Neural crest cell (in vitro differentiated cells): Measurements from ENCODE around the gene BSND. TPM values are rescaled to one million over a fixed set of nuclear protein-coding genes. Genes with fewer than 3 reads are reported as not detected.

Experiments
- DNase-seq: peaks from one replicate; pipeline ENCODE4 v3.0.0; 2021; ENCODE audit warnings: low read depth, mixed read lengths, low spot score
- H3K27ac Mint-ChIP-seq: one replicate; pipeline ENCODE4 v1.8.0; 2021; ENCODE audit warnings: mild to moderate bottlenecking, mixed read lengths; ENCODE audit not compliant: unreplicated experiment
- H3K27me3 Mint-ChIP-seq: 2 replicates; pipeline ENCODE4 v1.8.0; 2021; ENCODE audit warnings: low read depth, mild to moderate bottlenecking, mixed read lengths
- H3K36me3 Mint-ChIP-seq: 2 replicates; pipeline ENCODE4 v1.8.0; 2021; ENCODE audit warnings: low read depth, mild to moderate bottlenecking, mixed read lengths
- H3K4me1 Mint-ChIP-seq: 2 replicates; pipeline ENCODE4 v1.8.0; 2021; ENCODE audit warnings: mixed read lengths
- H3K4me3 Mint-ChIP-seq: one replicate; pipeline ENCODE4 v1.8.0; 2021; ENCODE audit warnings: mild to moderate bottlenecking, mixed read lengths
- H3K9me3 Mint-ChIP-seq: 2 replicates; pipeline ENCODE4 v1.8.0; 2021; ENCODE audit warnings: mixed read lengths
- total RNA-seq: library from RNA; stranded (reverse); gene quantifications from 2 replicates; pipeline ENCODE4 v1.2.1, GENCODE V29; 2021
- TF ChIP-seq, protein P1 (sequence below): fragments of 200-600 bp; sonication (generic); conservative IDR thresholded peaks from 2 replicates; pipeline ENCODE4 v1.5.0; 2021; ENCODE audit warnings: antibody characterized with exemption, mild to moderate bottlenecking

The BSND gene
- total RNA-seq, 1 donor from 2014 or later = not detected

- H3K27me3 Mint-ChIP-seq = peaks cover 23% of the 10 kb centered on the region
- TF ChIP-seq, protein P1, sequence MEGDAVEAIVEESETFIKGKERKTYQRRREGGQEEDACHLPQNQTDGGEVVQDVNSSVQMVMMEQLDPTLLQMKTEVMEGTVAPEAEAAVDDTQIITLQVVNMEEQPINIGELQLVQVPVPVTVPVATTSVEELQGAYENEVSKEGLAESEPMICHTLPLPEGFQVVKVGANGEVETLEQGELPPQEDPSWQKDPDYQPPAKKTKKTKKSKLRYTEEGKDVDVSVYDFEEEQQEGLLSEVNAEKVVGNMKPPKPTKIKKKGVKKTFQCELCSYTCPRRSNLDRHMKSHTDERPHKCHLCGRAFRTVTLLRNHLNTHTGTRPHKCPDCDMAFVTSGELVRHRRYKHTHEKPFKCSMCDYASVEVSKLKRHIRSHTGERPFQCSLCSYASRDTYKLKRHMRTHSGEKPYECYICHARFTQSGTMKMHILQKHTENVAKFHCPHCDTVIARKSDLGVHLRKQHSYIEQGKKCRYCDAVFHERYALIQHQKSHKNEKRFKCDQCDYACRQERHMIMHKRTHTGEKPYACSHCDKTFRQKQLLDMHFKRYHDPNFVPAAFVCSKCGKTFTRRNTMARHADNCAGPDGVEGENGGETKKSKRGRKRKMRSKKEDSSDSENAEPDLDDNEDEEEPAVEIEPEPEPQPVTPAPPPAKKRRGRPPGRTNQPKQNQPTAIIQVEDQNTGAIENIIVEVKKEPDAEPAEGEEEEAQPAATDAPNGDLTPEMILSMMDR = no peak
- H3K4me1 Mint-ChIP-seq = no peaks in the 10 kb centered on the region
- no peak overlapping the region for H3K4me3 Mint-ChIP-seq
- H3K9me3 Mint-ChIP-seq = no peaks in the 10 kb centered on the region
- DNase-seq = no peak
- H3K27ac Mint-ChIP-seq = no peak overlapping the region
- no peaks in the 10 kb centered on the region for H3K36me3 Mint-ChIP-seq
Measured at GRCh38 chr1:54989473-54989872, 9.3 kb upstream of the BSND start.

DNA sequence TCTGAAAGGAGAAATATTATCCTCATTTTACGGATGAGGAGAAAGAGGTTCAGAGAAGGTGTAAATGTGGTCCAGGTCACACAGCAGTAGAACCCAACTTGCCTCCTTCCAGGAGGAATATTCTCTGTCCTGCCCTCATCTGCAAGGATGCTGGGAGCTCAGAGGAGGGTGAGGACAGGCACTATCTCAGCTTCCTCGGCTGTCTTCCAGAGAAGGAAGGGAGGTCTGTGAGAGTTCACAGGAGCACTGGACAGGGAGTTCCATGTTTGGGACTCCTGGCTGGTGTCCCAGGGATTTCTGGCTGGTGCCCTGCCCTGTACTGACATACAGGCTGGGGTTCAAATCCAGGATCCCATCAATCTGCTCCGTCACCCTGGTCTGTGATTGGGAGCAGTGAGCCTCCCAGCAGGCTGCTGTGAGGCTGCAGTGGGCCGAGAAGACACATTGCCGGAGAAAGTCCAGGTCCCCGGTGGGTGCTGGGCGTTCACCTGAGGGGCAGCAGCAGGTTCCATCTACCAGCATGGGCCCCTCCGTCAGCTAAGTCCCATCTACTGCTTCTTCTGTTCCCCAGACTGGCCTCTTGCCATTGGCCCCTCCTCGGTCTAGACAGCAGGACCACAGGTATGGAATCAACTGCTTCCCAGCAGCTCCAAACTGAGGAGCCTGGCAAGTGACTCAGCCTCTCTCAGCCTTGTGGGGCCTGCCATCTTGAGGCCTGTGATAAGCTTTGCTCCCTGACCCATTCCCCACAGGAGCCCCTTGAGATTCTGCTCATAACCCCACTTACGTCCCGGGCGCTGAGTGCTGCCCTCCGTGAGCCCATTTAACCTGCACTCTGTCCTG lies 8.5 kb upstream of the BSND start:
- Mint-ChIP-seq H3K36me3 (no peaks in the 10 kb centered on the region), H3K4me1 (peaks cover 4% of the 10 kb centered on the region), H3K4me3 (no peak overlapping the region), H3K27ac (no peak overlapping the region), H3K27me3 (peaks cover 26% of the 10 kb centered on the region), H3K9me3 (no peaks in the 10 kb centered on the region)
- DNase-seq = no peak
- TF ChIP-seq, protein P1 = no peak

GRCh38 chr1:54990916-54991315 lies 7.8 kb upstream of the BSND start:
- Mint-ChIP-seq H3K36me3 (no peaks in the 10 kb centered on the region), H3K9me3 (no peaks in the 10 kb centered on the region), H3K27ac (no peak overlapping the region), H3K4me1 (peaks cover 10% of the 10 kb centered on the region), H3K4me3 (no peak overlapping the region), H3K27me3 (peaks cover 28% of the 10 kb centered on the region)
- no peak for DNase-seq
- TF ChIP-seq, protein P1 = no peak

GRCh38 chr1:54991939-54992338 lies 6.8 kb upstream of the BSND start:
- H3K4me3 Mint-ChIP-seq = no peak overlapping the region
- peaks cover 15% of the 10 kb centered on the region for H3K4me1 Mint-ChIP-seq
- no peaks in the 10 kb centered on the region for H3K9me3 Mint-ChIP-seq
- TF ChIP-seq, protein P1 = no peak
- H3K27me3 Mint-ChIP-seq = peaks cover 38% of the 10 kb centered on the region
- no peak overlapping the region for H3K27ac Mint-ChIP-seq
- DNase-seq = no peak
- H3K36me3 Mint-ChIP-seq = no peaks in the 10 kb centered on the region

- DNase-seq = no peak
- TF ChIP-seq, protein P1 = no peak
- Mint-ChIP-seq H3K9me3 (no peaks in the 10 kb centered on the region), H3K36me3 (no peaks in the 10 kb centered on the region), H3K4me3 (no peak overlapping the region), H3K4me1 (peaks cover 19% of the 10 kb centered on the region), H3K27me3 (peaks cover 48% of the 10 kb centered on the region), H3K27ac (no peak overlapping the region)
Measured at GRCh38 chr1:54993140-54993539, 5.6 kb upstream of the BSND start.
